Tibial artery (tissue), 4 donors: ENCODE results near the gene AGR3.

ENCODE experiments used
- DNase-seq, 2 donors: peaks; one replicate each; pipeline ENCODE4 v3.0.0-alpha.2; 2019
- H3K27ac ChIP-seq, 2 donors: fragments of 200-600 bp; sonication (generic) in 1 of 2; 1 replicate in 1 of 2; 2 replicates in 1 of 2; pipeline ENCODE4 v1.5.1; 2018 to 2019; ENCODE audit warnings: mild to moderate bottlenecking in 1 of 2
- H3K27me3 ChIP-seq, 2 donors: fragments of 200-600 bp; sonication (generic) in 1 of 2; one replicate each; pipeline versions ENCODE4 v1.5.1 to v1.6.0; 2016 to 2019
- H3K36me3 ChIP-seq, 3 donors: fragments of 200-600 bp; sonication (generic) in 2 of 3; one replicate each; pipeline ENCODE4 v1.5.1; 2016 to 2019; ENCODE audit warnings: mild to moderate bottlenecking in 2 of 3
- H3K4me1 ChIP-seq, 4 donors: fragments of 200-600 bp; sonication (generic) in 2 of 4; 1 replicate in 3 of 4; 2 replicates in 1 of 4; pipeline ENCODE4 v1.5.1; 2016 to 2019
- H3K4me3 ChIP-seq, 2 donors: fragments of 200-600 bp; sonication (generic) in 1 of 2; 1 replicate in 1 of 2; 2 replicates in 1 of 2; pipeline ENCODE4 v1.5.1; 2018 to 2019; ENCODE audit warnings: mild to moderate bottlenecking in 2 of 2
- H3K9me3 ChIP-seq, 3 donors: fragments of 200-600 bp; sonication (generic) in 1 of 3; one replicate each; pipeline ENCODE4 v1.5.1; 2016 to 2019
- intact Hi-C: fragments of 100-400 bp; cut with DNase I; formaldehyde crosslinking; loops from one replicate; pipeline ENCODE4 v1.15.0; 2023; ENCODE audit warnings: low total_unique reads
- TF ChIP-seq, protein P1 (sequence below), 2 experiments: fragments of 200-600 bp in 1 of 2; fragments of 450-650 bp in 1 of 2; IDR thresholded peaks; one replicate each; pipeline ENCODE4 v1.5.1; 2017 to 2019; ENCODE audit warnings: antibody characterized with exemption in 2 of 2, mild to moderate bottlenecking in 1 of 2, moderate library complexity in 1 of 2

AGR3 gene

DNA sequence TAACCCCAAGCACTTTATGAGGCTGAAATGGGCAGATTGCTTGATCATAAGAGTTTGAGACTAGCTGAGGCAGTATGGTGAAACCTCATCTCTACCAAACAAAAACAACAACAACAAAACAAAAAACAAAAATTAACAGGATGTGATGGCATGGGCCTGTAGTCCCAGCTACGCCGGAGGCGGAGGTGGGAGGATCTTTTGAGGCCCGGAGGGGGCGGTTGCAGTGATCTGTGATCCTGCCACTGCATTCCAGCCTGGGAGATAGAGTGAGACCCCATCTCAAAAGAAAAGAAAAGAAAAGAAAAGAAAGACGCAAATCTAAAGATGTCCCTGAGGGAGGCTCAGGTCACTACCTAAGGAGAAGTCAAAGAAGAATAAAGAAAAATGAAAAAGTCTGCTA lies 41.7 kb downstream of the AGR3 start:
- DNase-seq = no peak
- intact Hi-C loops = no loop called here
- Histone ChIP-seq H3K4me3 (no peak overlapping the region), H3K9me3 (no peaks in the 10 kb centered on the region), H3K36me3 (no peaks in the 10 kb centered on the region), H3K27ac (no peak overlapping the region), H3K27me3 (no peaks in the 10 kb centered on the region), H3K4me1 (no peaks in the 10 kb centered on the region)
- TF ChIP-seq, protein P1, sequence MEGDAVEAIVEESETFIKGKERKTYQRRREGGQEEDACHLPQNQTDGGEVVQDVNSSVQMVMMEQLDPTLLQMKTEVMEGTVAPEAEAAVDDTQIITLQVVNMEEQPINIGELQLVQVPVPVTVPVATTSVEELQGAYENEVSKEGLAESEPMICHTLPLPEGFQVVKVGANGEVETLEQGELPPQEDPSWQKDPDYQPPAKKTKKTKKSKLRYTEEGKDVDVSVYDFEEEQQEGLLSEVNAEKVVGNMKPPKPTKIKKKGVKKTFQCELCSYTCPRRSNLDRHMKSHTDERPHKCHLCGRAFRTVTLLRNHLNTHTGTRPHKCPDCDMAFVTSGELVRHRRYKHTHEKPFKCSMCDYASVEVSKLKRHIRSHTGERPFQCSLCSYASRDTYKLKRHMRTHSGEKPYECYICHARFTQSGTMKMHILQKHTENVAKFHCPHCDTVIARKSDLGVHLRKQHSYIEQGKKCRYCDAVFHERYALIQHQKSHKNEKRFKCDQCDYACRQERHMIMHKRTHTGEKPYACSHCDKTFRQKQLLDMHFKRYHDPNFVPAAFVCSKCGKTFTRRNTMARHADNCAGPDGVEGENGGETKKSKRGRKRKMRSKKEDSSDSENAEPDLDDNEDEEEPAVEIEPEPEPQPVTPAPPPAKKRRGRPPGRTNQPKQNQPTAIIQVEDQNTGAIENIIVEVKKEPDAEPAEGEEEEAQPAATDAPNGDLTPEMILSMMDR (IDR thresholded peaks at IDR 0.05) = no peak

DNA sequence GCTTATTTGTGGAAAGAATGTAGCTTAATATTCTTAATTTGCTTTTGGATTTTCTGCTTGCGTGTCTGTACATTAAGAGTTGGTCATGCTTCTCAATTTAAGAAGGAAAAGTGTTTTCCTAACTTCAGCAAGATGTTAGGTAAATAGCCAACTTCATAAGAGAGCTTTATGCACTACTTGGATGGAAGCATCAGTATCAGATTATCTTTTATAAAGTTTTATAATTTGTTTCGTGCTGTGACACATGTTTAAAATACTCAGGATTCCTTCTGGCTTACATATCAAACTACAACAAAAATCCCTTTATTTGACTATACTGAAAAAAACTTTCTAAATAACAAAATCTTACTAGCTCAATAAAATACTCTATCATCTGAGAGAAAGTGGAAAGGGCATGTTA lies 42.1 kb downstream of the AGR3 start:
- TF ChIP-seq, protein P1 (IDR thresholded peaks at IDR 0.05) = no peak
- H3K27ac ChIP-seq = no peak overlapping the region
- H3K4me1 ChIP-seq = no peaks in the 10 kb centered on the region
- H3K27me3 ChIP-seq = no peaks in the 10 kb centered on the region
- intact Hi-C loops = no loop called here
- H3K4me3 ChIP-seq = no peak overlapping the region
- H3K36me3 ChIP-seq = no peaks in the 10 kb centered on the region
- no peaks in the 10 kb centered on the region for H3K9me3 ChIP-seq
- DNase-seq = no peak

DNA sequence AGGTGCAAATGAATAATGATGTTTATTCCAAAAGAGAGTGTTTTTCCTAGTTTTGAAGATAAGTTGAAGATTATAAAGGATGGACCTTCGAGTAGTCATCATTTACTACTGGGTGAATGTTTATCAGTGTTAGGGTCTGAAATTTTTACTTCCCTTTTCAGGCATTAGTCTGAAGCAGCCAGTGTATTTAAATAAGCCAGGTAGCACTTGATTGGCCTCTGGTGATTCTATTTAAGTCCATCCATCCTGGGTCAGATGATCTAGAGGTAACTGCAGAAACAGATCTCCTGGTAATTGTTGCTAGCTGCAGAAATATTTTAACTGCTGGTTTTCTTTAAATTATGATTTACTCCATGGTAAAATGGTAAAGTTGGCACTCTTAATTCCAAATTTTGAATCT lies 42.9 kb downstream of the AGR3 start:
- no peaks in the 10 kb centered on the region for H3K4me1 ChIP-seq
- no peak overlapping the region for H3K27ac ChIP-seq
- intact Hi-C loops = no loop called here
- H3K36me3 ChIP-seq = no peaks in the 10 kb centered on the region
- H3K27me3 ChIP-seq = no peaks in the 10 kb centered on the region
- TF ChIP-seq, protein P1 (IDR thresholded peaks at IDR 0.05) = no peak
- no peaks in the 10 kb centered on the region for H3K9me3 ChIP-seq
- no peak for DNase-seq
- H3K4me3 ChIP-seq = no peak overlapping the region

DNA sequence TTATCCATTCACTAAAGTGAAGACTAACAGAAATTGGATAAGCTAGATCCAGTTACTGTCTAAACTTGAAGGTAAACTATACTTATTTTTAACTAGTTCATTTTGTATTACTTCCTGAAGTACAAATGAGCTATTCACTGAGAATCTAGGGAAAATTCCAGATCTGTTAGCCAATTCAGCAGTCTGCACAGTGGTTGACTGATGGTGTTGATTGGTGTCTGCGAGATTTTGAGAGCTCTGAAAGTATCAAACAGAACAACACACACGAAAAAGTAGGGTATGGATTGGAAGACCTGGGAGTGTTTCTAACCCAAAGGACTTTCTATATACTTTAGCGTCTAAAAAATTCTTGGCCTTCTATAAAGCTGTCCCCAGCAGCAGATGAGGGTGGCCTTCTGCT lies 43.4 kb downstream of the AGR3 start:
- intact Hi-C loops = no loop called here
- Histone ChIP-seq H3K36me3 (no peaks in the 10 kb centered on the region), H3K4me1 (no peaks in the 10 kb centered on the region), H3K4me3 (no peak overlapping the region), H3K27me3 (no peaks in the 10 kb centered on the region), H3K9me3 (no peaks in the 10 kb centered on the region), H3K27ac (no peak overlapping the region)
- TF ChIP-seq, protein P1 (IDR thresholded peaks at IDR 0.05) = no peak
- DNase-seq = no peak

DNA sequence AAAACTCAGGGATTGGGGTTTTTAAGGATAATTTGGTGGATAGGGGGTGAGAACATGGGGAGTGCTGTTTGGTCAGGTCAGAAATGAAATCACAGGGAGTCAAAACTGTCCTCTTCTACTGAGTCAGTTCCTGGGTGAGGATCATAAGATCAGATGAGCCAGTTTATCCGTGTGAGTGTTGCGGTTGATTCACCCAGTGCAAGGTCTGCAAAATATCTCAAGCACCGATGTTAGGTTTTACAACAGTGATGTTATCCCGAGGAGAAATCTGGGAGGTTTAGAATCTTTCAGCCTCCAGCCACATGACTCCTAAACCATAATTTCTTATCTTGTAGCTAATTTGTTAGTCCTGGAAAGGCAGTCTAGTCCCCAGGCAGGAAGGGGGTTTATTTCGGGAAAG lies 45.3 kb downstream of the AGR3 start:
- Histone ChIP-seq H3K4me1 (no peaks in the 10 kb centered on the region), H3K9me3 (no peaks in the 10 kb centered on the region), H3K4me3 (no peak overlapping the region), H3K27me3 (no peaks in the 10 kb centered on the region), H3K36me3 (no peaks in the 10 kb centered on the region), H3K27ac (no peak overlapping the region)
- TF ChIP-seq, protein P1 (IDR thresholded peaks at IDR 0.05) = no peak
- intact Hi-C loops = no loop called here
- no peak for DNase-seq

DNA sequence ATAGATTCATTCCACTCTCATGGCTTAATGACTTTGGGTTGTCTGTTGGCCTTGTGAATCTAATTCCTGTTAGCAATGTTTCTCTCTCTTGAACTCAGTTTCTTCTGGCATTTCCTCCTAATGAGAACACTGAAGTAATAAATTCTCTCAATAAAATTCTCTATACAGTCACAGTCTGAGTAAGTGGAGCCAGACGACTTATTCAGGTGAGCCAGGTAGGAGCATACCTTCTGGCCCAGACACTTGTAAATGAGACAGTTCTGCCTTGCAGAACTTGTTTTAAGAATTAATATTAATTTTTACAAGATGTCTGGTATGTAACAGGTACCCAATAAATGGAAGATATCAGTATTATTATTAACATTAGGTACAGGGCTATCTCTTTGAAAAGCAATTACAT lies 48.4 kb downstream of the AGR3 start:
- Histone ChIP-seq H3K4me1 (no peaks in the 10 kb centered on the region), H3K27me3 (no peaks in the 10 kb centered on the region), H3K4me3 (no peak overlapping the region), H3K27ac (no peak overlapping the region), H3K9me3 (no peaks in the 10 kb centered on the region), H3K36me3 (no peaks in the 10 kb centered on the region)
- intact Hi-C loops = no loop called here
- TF ChIP-seq, protein P1 (IDR thresholded peaks at IDR 0.05) = no peak
- DNase-seq = no peak
